MM.1S (cell line): ENCODE data around the gene CACNA1C.

Source experiments
- DNase-seq: peaks from one replicate; pipeline ENCODE4 v3.0.0-alpha.2; 2015
- H2AFZ ChIP-seq: fragments of 300-600 bp; sonication (generic); 2 replicates; pipeline ENCODE4 v1.6.0; 2016; ENCODE audit warnings: antibody characterized with exemption, low read length
- H3F3A ChIP-seq: fragments of 300-600 bp; sonication (generic); 2 replicates; pipeline ENCODE4 v1.6.1; 2016; ENCODE audit warnings: mild to moderate bottlenecking, antibody characterized with exemption, low read length, moderate library complexity, mixed read lengths; ENCODE audit not compliant: insufficient read depth
- H3K27ac ChIP-seq: fragments of 300-600 bp; sonication (generic); 2 replicates; pipeline ENCODE4 v1.5.1; 2016; ENCODE audit warnings: mild to moderate bottlenecking, low read length
- H3K27me3 ChIP-seq: fragments of 300-600 bp; sonication (generic); replicated peaks from 2 replicates; pipeline ENCODE4 v1.6.0; 2016; ENCODE audit warnings: low read length; ENCODE audit not compliant: insufficient read depth
- H3K36me3 ChIP-seq: fragments of 300-600 bp; sonication (generic); replicated peaks from 2 replicates; pipeline ENCODE4 v1.6.1; 2016; ENCODE audit warnings: mild to moderate bottlenecking, low read length, mixed read lengths; ENCODE audit not compliant: insufficient read depth
- H3K4me1 ChIP-seq: fragments of 300-600 bp; sonication (generic); 2 replicates; pipeline ENCODE4 v1.6.1; 2016; ENCODE audit warnings: low read length, mixed read lengths
- H3K4me2 ChIP-seq: fragments of 300-600 bp; sonication (generic); 2 replicates; pipeline ENCODE4 v1.6.0; 2016; ENCODE audit warnings: low read depth, low read length
- H3K4me3 ChIP-seq: fragments of 300-600 bp; sonication (generic); 2 replicates; pipeline ENCODE4 v1.5.1; 2016; ENCODE audit warnings: low read length, mixed read lengths
- H3K79me2 ChIP-seq: fragments of 300-600 bp; sonication (generic); 2 replicates; pipeline ENCODE4 v1.6.1; 2016; ENCODE audit warnings: mixed run types, low read length, mixed read lengths
- H3K9ac ChIP-seq: fragments of 300-600 bp; sonication (generic); 2 replicates; pipeline ENCODE4 v1.6.1; 2016; ENCODE audit warnings: low read length, mixed read lengths
- H3K9me2 ChIP-seq: fragments of 300-600 bp; sonication (generic); replicated peaks from 2 replicates; pipeline ENCODE4 v1.6.1; 2016; ENCODE audit warnings: mild to moderate bottlenecking, low read length, mixed read lengths; ENCODE audit not compliant: insufficient read depth
- H3K9me3 ChIP-seq: fragments of 300-600 bp; sonication (generic); replicated peaks from 2 replicates; pipeline ENCODE4 v1.6.1; 2016; ENCODE audit warnings: mild to moderate bottlenecking, low read length, mixed read lengths; ENCODE audit not compliant: insufficient read depth
- H4K20me1 ChIP-seq: fragments of 300-600 bp; sonication (generic); 2 replicates; pipeline ENCODE4 v1.6.1; 2016; ENCODE audit warnings: mild to moderate bottlenecking, low read length, moderate library complexity, mixed read lengths; ENCODE audit not compliant: insufficient read depth
- CTCF ChIP-seq: fragments of 300-600 bp; sonication (generic); IDR thresholded peaks from 2 replicates; pipeline ENCODE4 v1.5.1; 2016; ENCODE audit warnings: antibody characterized with exemption, low read length, mixed read lengths
- EZH2 ChIP-seq: fragments of 300-600 bp; sonication (generic); optimal IDR thresholded peaks from 2 replicates; pipeline ENCODE3; 2017; ENCODE audit warnings: low read depth, mild to moderate bottlenecking, antibody characterized with exemption, low read length, mixed read lengths
- EZH2phosphoT487 ChIP-seq: fragments of 300-600 bp; sonication (generic); IDR thresholded peaks from 2 replicates; pipeline ENCODE4 v1.6.1; 2018; ENCODE audit warnings: antibody characterized with exemption, low read length

The CACNA1C gene

GRCh38 chr12:2396448-2396871 is 343.7 kb downstream of the CACNA1C start:
- Histone ChIP-seq H3K36me3 (no peaks in the 10 kb centered on the region), H3K4me3 (no peak overlapping the region), H3K9ac (no peak overlapping the region), H3K27ac (no peak overlapping the region), H3F3A (no peaks in the 10 kb centered on the region), H4K20me1 (no peaks in the 10 kb centered on the region), H3K9me3 (no peaks in the 10 kb centered on the region), H3K27me3 (no peaks in the 10 kb centered on the region), H3K4me1 (no peaks in the 10 kb centered on the region), H2AFZ (no peak overlapping the region), H3K9me2 (no peaks in the 10 kb centered on the region), H3K4me2 (no peak overlapping the region), H3K79me2 (no peaks in the 10 kb centered on the region)
- DNase-seq: no peak
- TF ChIP-seq EZH2: no peak
- no peak for TF ChIP-seq EZH2phosphoT487
- no peak for TF ChIP-seq CTCF

GRCh38 chr12:2397356-2398045 is 344.7 kb downstream of the CACNA1C start:
- no peak overlapping the region for H3K27ac ChIP-seq
- no peak overlapping the region for H3K9ac ChIP-seq
- no peaks in the 10 kb centered on the region for H3F3A ChIP-seq
- H3K9me3 ChIP-seq: no peaks in the 10 kb centered on the region
- no peak for DNase-seq
- H3K9me2 ChIP-seq: no peaks in the 10 kb centered on the region
- H4K20me1 ChIP-seq: no peaks in the 10 kb centered on the region
- H3K27me3 ChIP-seq: no peaks in the 10 kb centered on the region
- H3K4me2 ChIP-seq: no peak overlapping the region
- no peaks in the 10 kb centered on the region for H3K79me2 ChIP-seq
- H3K4me3 ChIP-seq: no peak overlapping the region
- H3K36me3 ChIP-seq: no peaks in the 10 kb centered on the region
- no peak for TF ChIP-seq CTCF
- TF ChIP-seq EZH2phosphoT487: no peak
- no peak for TF ChIP-seq EZH2
- no peaks in the 10 kb centered on the region for H3K4me1 ChIP-seq
- no peak overlapping the region for H2AFZ ChIP-seq

GRCh38 chr12:2401040-2401439 is 348.3 kb downstream of the CACNA1C start:
- Histone ChIP-seq H3K4me2 (no peak overlapping the region), H3K4me1 (no peaks in the 10 kb centered on the region), H3K9me2 (no peaks in the 10 kb centered on the region), H3K27me3 (no peaks in the 10 kb centered on the region), H3K9me3 (no peaks in the 10 kb centered on the region), H2AFZ (no peak overlapping the region), H3K27ac (no peak overlapping the region), H4K20me1 (no peaks in the 10 kb centered on the region), H3K4me3 (no peak overlapping the region), H3F3A (no peaks in the 10 kb centered on the region), H3K79me2 (no peaks in the 10 kb centered on the region), H3K36me3 (no peaks in the 10 kb centered on the region), H3K9ac (no peak overlapping the region)
- no peak for DNase-seq
- TF ChIP-seq CTCF (no peak), EZH2 (no peak), EZH2phosphoT487 (no peak)
